Heart left ventricle (tissue), 13 donors: ENCODE data around the gene ZNF488.

Experiments used
- POLR2A ChIP-seq, 2 donors: fragments of 450-650 bp; IDR thresholded peaks; one replicate each; pipeline ENCODE4 v1.6.1; 2017; ENCODE audit warnings: antibody characterized with exemption in 2 of 2, mild to moderate bottlenecking in 2 of 2, moderate library complexity in 2 of 2
- TF ChIP-seq, protein P1 (sequence below), 12 donors: fragments of 200-600 bp; sonication (generic) in 4 of 12; IDR thresholded peaks; one replicate each; pipeline versions ENCODE4 v1.5.0 to v1.8.0; 2018 to 2022; ENCODE audit warnings: antibody characterized with exemption in 12 of 12, mild to moderate bottlenecking in 5 of 12
- donor health status: ischemic (EF 13 %, LVEDD 7.1; RV severe dilation, severe dysfunction).
- donor health status: DM: no; HTN: yes; CAD: no.
- donor health status: DM: no; HTN: no; CAD: no.
- donor health status: ischemic (EF 25% LVEDD 6.9; RV normal size, moderate dysfunction).
- donor health status: ischemic (EF 25% LVEDD 5.7; RV mildly dilated, moderate dysfunction).
- donor health status: ischemic (EF 35%, LVEDD 5.7; RV mildly dilated, moderate dysfunction).
- donor health status: nonischemic (EF 11% LVEDD 7.7; RV severe dilation, severe dysfunction).
- donor health status: DM: yes; HTN: yes; CAD: no.
- donor health status: PGD.
- donor health status: ischemic (EF 29% LVEDD 5.4; RV normal size, mild dysfunction).
- donor health status: nonischemic (EF 23%, LVEDD 6.1; RV moderate dilation, normal function).

DNA sequence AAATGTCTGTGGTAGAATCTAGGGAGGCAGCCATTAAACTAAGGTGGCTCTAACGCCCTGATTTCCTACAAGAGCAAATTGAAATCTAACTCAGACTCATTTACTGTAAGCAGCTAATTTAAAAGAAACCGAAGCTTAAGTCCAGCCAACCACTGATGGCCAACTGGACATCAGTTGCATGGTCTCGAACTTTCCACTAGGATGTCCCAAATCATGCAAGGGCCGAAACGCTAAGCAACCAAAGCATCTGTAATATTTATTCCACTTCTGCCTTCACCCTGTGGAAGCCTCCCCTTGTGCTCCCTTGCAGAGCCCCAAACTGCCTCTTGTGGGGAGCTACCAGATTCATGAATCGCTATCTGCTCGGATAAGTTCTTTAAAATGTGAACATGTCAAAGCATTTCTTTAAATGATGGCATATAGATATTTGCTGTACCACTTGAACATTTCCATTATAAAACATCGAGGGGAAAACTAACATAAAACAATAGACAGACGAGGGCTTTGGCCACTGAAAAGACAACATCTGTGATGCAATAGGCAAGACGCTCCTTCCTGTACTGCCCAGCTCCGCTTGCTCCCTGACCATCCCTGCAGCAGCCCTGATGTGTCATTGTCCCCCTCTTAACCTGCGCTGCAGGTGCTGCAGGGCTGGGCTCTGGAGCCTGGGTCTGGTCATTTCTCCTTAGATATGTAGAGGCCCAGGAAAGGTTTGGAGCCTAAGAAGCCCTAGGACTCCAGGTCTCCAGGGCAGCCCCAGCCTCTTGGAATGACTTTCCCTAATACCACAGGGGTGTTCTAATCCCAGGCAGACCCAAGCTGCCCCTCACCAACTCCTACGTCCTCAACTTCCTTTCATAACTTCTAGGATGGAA is 38.9 kb downstream of the ZNF488 start:
- TF ChIP-seq POLR2A (IDR thresholded peaks at IDR 0.05) = no peak
- TF ChIP-seq, protein P1, sequence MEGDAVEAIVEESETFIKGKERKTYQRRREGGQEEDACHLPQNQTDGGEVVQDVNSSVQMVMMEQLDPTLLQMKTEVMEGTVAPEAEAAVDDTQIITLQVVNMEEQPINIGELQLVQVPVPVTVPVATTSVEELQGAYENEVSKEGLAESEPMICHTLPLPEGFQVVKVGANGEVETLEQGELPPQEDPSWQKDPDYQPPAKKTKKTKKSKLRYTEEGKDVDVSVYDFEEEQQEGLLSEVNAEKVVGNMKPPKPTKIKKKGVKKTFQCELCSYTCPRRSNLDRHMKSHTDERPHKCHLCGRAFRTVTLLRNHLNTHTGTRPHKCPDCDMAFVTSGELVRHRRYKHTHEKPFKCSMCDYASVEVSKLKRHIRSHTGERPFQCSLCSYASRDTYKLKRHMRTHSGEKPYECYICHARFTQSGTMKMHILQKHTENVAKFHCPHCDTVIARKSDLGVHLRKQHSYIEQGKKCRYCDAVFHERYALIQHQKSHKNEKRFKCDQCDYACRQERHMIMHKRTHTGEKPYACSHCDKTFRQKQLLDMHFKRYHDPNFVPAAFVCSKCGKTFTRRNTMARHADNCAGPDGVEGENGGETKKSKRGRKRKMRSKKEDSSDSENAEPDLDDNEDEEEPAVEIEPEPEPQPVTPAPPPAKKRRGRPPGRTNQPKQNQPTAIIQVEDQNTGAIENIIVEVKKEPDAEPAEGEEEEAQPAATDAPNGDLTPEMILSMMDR (IDR thresholded peaks at IDR 0.05) = no peak
